AML-193 (cell line): Measurements from ENCODE around the gene GTPBP10.

Experiments used
- DNase-seq, 2 experiments: peaks; one replicate each; lab custom pipeline; 2025; lab: John Stamatoyannopoulos, UW

Gene GTPBP10

GRCh38 chr7:90432752-90433151, 86.2 kb downstream of the GTPBP10 start:
- DNase-seq: no peak

- no peak for DNase-seq
These were observed 86.7 kb downstream of the GTPBP10 start for GRCh38 chr7:90433221-90433620.
